ENCODE data around the gene DISC1.

Gene DISC1

DNA sequence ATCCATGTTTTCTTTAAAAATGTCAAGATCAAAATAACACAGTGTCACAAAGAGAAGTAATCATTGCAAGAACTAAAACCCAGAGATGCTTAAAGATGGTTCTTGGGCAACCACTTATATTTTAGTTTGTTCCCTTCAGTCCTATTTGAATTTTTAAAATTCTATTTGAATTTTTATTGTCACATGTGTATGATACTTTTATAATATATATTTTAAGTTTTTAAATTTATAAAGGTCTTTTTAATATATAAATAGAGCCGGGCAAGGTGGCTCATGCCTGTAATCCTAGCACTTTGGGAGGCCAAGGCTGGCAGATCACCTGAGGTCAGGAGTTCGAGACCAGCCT lies 22.3 kb upstream of the DISC1 start:
- TF ChIP-seq, protein P1, sequence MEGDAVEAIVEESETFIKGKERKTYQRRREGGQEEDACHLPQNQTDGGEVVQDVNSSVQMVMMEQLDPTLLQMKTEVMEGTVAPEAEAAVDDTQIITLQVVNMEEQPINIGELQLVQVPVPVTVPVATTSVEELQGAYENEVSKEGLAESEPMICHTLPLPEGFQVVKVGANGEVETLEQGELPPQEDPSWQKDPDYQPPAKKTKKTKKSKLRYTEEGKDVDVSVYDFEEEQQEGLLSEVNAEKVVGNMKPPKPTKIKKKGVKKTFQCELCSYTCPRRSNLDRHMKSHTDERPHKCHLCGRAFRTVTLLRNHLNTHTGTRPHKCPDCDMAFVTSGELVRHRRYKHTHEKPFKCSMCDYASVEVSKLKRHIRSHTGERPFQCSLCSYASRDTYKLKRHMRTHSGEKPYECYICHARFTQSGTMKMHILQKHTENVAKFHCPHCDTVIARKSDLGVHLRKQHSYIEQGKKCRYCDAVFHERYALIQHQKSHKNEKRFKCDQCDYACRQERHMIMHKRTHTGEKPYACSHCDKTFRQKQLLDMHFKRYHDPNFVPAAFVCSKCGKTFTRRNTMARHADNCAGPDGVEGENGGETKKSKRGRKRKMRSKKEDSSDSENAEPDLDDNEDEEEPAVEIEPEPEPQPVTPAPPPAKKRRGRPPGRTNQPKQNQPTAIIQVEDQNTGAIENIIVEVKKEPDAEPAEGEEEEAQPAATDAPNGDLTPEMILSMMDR (IDR thresholded peaks at IDR 0.05; ENCODE audit: insufficient read depth, low read depth, low read length, missing control alignments), result no peak
- no peak overlapping the region for H3K4me3 ChIP-seq (ENCODE audit: low read depth, low read length)
- DNase-seq (ENCODE audit: low read depth), result no peak

DNA sequence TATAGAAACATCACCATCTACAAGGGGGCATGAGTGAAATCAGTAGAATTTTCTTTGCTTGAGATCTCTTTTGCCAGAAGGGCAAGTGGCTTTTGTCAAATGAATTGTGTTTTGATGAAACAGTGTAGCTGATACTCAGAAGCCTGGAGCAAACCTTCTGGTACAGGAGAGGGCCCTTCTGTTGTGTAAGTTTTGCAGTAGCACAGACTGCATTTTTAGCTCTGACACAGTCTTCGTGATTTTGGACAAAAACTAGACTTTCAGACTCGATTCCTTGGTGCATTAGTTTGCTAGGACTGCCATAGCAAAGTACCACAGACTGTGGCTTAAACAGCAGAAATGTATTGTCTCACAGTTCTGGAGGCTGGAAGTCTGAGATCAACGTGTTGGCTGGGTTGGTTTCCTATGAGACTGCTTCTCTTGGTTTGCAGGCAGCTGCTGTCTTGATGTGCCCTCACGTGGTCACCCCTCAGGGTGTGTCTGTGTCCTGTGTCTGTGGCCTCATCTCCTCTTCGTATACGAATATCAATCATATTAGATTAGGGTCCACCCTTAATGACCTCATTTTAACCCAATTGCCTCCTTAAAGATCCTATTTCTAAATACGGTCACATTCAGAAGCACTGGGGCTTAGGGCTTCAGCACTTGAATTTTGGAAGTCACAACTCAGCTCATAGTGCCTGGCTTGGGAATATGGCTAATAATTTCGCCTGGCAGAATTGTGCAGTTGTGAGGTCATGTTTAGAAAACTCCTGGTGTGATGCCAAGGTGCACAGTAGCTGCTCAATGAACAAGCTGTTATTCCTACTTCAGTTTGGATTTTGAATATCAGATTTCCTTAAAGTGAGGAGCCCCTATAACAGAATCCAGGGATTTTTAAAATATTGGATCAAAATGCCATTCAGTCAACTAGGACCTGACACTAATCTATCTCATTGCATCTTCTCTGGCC lies 21.2 kb upstream of the DISC1 start:
- TF ChIP-seq, protein P1 (IDR thresholded peaks at IDR 0.05; ENCODE audit: insufficient read depth, low read depth, low read length, missing control alignments), result no peak
- no peak overlapping the region for H3K4me3 ChIP-seq (ENCODE audit: low read depth, low read length)
- DNase-seq (ENCODE audit: low read depth), result no peak

DNA sequence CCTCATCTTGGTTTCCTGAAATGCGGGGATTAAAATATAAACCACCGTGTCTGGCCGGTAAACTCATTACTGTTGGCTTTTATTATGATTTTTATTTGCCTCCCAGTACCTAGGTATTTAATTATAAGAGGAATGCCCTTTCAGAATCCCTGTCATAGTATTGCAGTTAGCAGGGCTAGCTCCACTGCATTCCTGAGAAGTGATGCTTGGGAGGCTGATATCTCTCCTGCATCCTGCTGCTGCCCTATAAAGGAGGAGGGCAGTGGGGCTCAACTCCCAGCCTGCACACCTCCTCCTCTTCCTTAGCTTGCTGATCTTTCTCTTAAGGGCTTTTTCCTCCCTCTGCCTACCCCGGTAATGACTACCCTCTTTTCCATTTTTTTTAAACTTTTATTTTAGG lies 19.9 kb upstream of the DISC1 start:
- H3K4me3 ChIP-seq (ENCODE audit: low read depth, low read length), result no peak overlapping the region
- TF ChIP-seq, protein P1 (IDR thresholded peaks at IDR 0.05; ENCODE audit: insufficient read depth, low read depth, low read length, missing control alignments), result no peak
- DNase-seq (ENCODE audit: low read depth), result no peak

DNA sequence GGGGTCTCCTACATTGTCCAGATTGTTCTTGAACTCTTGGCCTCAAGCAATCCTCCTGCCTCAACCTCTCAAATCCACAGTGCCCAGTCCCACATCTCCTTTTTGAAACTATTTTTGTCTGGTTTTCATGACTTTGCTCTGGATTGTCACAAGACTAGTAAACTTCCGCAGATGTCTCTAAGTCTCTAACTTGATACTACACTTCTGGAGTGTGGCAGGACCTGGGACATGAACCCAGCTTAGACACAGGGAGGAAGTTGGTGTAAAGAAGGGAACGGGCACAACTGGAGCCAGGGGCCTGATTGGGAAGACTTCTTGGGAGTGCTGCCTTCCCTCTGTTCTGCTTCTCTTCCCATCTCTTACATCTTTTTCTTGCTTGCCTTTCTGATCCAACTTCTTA lies 16.2 kb upstream of the DISC1 start:
- DNase-seq (ENCODE audit: low read depth), result no peak

DNA sequence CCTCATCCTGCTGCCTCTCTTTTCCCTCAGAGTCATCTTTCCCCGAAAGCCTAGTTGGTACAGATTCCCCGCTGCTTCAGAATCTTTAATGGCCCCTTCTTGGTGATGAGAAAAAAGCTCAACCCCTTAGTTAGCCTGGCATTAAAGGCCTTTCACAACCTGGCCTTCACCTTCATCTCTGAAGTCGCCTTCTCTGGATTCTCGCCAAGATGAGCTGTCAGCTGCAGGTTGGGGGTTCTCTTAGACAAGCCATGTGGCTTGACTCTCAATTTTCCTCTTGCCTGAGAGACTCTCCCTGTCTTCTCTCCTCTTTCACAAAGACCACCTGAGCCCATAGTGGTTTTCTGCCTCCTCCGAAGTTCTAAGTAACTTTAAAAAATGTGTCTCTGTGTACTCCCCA lies 15.5 kb upstream of the DISC1 start:
- DNase-seq (ENCODE audit: low read depth), result no peak
- TF ChIP-seq, protein P1 (IDR thresholded peaks at IDR 0.05; ENCODE audit: insufficient read depth, low read depth, low read length, missing control alignments), result no peak
- no peak overlapping the region for H3K4me3 ChIP-seq (ENCODE audit: low read depth, low read length)

More for the DNA sequence above, 16.2 kb upstream of the DISC1 start:
- H3K4me3 ChIP-seq (ENCODE audit: low read depth, low read length), result no peak overlapping the region
- TF ChIP-seq, protein P1 (IDR thresholded peaks at IDR 0.05; ENCODE audit: insufficient read depth, low read depth, low read length, missing control alignments), result no peak

DNA sequence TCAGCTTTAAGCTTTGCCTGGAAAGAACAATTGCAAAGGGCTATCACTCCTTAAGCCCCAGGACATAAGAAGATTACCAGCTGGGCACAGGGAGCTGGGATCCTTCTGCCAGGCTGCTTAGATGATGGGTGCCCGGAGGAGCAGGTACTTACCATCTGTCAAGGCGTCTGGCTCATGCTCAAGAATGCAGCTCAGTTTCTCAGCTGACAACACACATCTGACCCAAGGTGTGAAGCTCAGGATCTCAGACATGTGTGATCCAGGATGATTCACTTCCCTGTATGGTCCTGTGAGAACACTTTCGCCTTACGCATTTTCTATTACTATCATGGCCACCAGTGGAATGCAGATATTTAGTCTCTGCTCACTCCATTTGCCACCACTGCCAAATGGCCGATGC lies 14.7 kb upstream of the DISC1 start:
- DNase-seq (ENCODE audit: low read depth), result no peak
- no peak overlapping the region for H3K4me3 ChIP-seq (ENCODE audit: low read depth, low read length)

More for the DNA sequence above, 14.7 kb upstream of the DISC1 start:
- TF ChIP-seq, protein P1 (IDR thresholded peaks at IDR 0.05; ENCODE audit: insufficient read depth, low read depth, low read length, missing control alignments), result no peak
